SK-N-MC (cell line): Measurements from ENCODE around the gene PSMC3.

ENCODE experiments used
- EZH2 ChIP-seq: fragments of 200-600 bp; sonication (generic); IDR thresholded peaks from one replicate; pipeline ENCODE4 v1.6.1; 2017; ENCODE audit warnings: antibody characterized with exemption
- FOXP2 ChIP-seq: optimal IDR thresholded peaks from 2 replicates; pipeline ENCODE3; 2011; ENCODE audit warnings: mild to moderate bottlenecking, moderate library complexity; ENCODE audit not compliant: insufficient read depth; ENCODE audit errors: extremely low read length, control extremely low read depth
- POLR2AphosphoS5 ChIP-seq: IDR thresholded peaks from 2 replicates; pipeline ENCODE4 v1.6.1; 2012; ENCODE audit warnings: mild to moderate bottlenecking, low read depth, low read length, borderline replicate concordance

- no peak for TF ChIP-seq EZH2
- no peak for TF ChIP-seq POLR2AphosphoS5
- no peak for TF ChIP-seq FOXP2
Measured at GRCh38 chr11:47396049-47396320, 30.3 kb downstream of the PSMC3 start.
